ENCODE measurements around the gene SUGCT.

The SUGCT gene

GRCh38 chr7:40401406-40401805, 266.6 kb downstream of the SUGCT start:
- Histone ChIP-seq H3K9me2 (replicated peaks; ENCODE audit: insufficient read depth, low read length) (no peaks in the 10 kb centered on the region), H3K4me3 (ENCODE audit: low read length) (no peak overlapping the region), H3K27me3 (replicated peaks; ENCODE audit: insufficient read depth, low read length) (no peaks in the 10 kb centered on the region), H3K36me3 (replicated peaks; ENCODE audit: insufficient read depth, low read length) (no peaks in the 10 kb centered on the region), H3K9me3 (replicated peaks; ENCODE audit: insufficient read depth, low read length) (no peaks in the 10 kb centered on the region), H2AFZ (ENCODE audit: low read length) (no peak overlapping the region), H3F3A (ENCODE audit: insufficient read depth, low read length) (no peaks in the 10 kb centered on the region), H4K20me1 (ENCODE audit: insufficient read depth, low read length) (no peaks in the 10 kb centered on the region), H3K79me2 (ENCODE audit: low read length) (no peaks in the 10 kb centered on the region), H3K4me2 (ENCODE audit: low read depth, low read length) (no peak overlapping the region), H3K4me1 (ENCODE audit: low read length) (no peaks in the 10 kb centered on the region), H3K27ac (ENCODE audit: low read length) (no peak overlapping the region), H3K9ac (ENCODE audit: low read length) (no peak overlapping the region)
- no peak for DNase-seq
- TF ChIP-seq EZH2 (optimal IDR thresholded peaks at IDR 0.05; ENCODE audit: low read depth, low read length) (no peak), EZH2phosphoT487 (IDR thresholded peaks at IDR 0.05; ENCODE audit: low read length) (no peak), CTCF (IDR thresholded peaks at IDR 0.05; ENCODE audit: low read length) (no peak)

DNA sequence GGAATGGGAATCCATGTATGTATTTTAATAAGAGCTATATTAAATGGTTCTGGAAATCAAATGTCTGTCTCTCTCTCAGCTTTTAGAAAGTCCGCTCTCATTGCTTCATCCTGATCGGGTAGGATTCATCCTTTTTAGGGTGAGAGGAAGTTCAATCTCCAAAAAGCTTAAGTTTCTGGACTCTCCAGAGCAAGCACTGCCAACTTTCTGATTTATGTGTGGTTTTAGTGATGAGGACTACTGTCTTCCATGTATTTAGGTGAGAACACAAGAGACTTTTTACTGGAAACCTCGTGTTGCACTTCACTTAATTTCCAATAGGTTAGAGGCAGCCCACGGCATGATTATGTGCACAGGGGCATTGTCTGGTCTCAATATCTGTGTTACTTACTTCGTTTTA, 267.9 kb downstream of the SUGCT start:
- Histone ChIP-seq H3K9me3 (replicated peaks; ENCODE audit: insufficient read depth, low read length) (no peaks in the 10 kb centered on the region), H3K9me2 (replicated peaks; ENCODE audit: insufficient read depth, low read length) (no peaks in the 10 kb centered on the region), H3F3A (ENCODE audit: insufficient read depth, low read length) (no peaks in the 10 kb centered on the region), H3K79me2 (ENCODE audit: low read length) (no peaks in the 10 kb centered on the region), H3K4me3 (ENCODE audit: low read length) (no peak overlapping the region), H3K9ac (ENCODE audit: low read length) (no peak overlapping the region), H3K27me3 (replicated peaks; ENCODE audit: insufficient read depth, low read length) (no peaks in the 10 kb centered on the region), H3K27ac (ENCODE audit: low read length) (no peak overlapping the region), H2AFZ (ENCODE audit: low read length) (no peak overlapping the region), H3K4me2 (ENCODE audit: low read depth, low read length) (no peak overlapping the region), H4K20me1 (ENCODE audit: insufficient read depth, low read length) (no peaks in the 10 kb centered on the region), H3K36me3 (replicated peaks; ENCODE audit: insufficient read depth, low read length) (no peaks in the 10 kb centered on the region), H3K4me1 (ENCODE audit: low read length) (no peaks in the 10 kb centered on the region)
- TF ChIP-seq EZH2phosphoT487 (IDR thresholded peaks at IDR 0.05; ENCODE audit: low read length) (no peak), EZH2 (optimal IDR thresholded peaks at IDR 0.05; ENCODE audit: low read depth, low read length) (no peak), CTCF (IDR thresholded peaks at IDR 0.05; ENCODE audit: low read length) (no peak)
- no peak for DNase-seq

- Histone ChIP-seq H3K79me2 (ENCODE audit: low read length) (no peaks in the 10 kb centered on the region), H3K4me3 (ENCODE audit: low read length) (no peak overlapping the region), H3K27ac (ENCODE audit: low read length) (no peak overlapping the region), H3K4me2 (ENCODE audit: low read depth, low read length) (no peak overlapping the region), H3K9ac (ENCODE audit: low read length) (no peak overlapping the region), H3K36me3 (replicated peaks; ENCODE audit: insufficient read depth, low read length) (no peaks in the 10 kb centered on the region), H2AFZ (ENCODE audit: low read length) (no peak overlapping the region), H3K9me2 (replicated peaks; ENCODE audit: insufficient read depth, low read length) (no peaks in the 10 kb centered on the region), H3K27me3 (replicated peaks; ENCODE audit: insufficient read depth, low read length) (no peaks in the 10 kb centered on the region), H4K20me1 (ENCODE audit: insufficient read depth, low read length) (no peaks in the 10 kb centered on the region), H3K9me3 (replicated peaks; ENCODE audit: insufficient read depth, low read length) (no peaks in the 10 kb centered on the region), H3F3A (ENCODE audit: insufficient read depth, low read length) (no peaks in the 10 kb centered on the region), H3K4me1 (ENCODE audit: low read length) (no peaks in the 10 kb centered on the region)
- DNase-seq = no peak
- TF ChIP-seq CTCF (IDR thresholded peaks at IDR 0.05; ENCODE audit: low read length) (no peak), EZH2phosphoT487 (IDR thresholded peaks at IDR 0.05; ENCODE audit: low read length) (no peak), EZH2 (optimal IDR thresholded peaks at IDR 0.05; ENCODE audit: low read depth, low read length) (no peak)
Measured at GRCh38 chr7:40403703-40404476, 269.1 kb downstream of the SUGCT start.
